DND-41 (cell line): ENCODE measurements around the gene AGPAT3.

ENCODE experiments used
- ATAC-seq: fragments of 200-7000 bp; cut with Tn5 transposase; 3 replicates; pipeline ENCODE4 v1.9.1; 2021; ENCODE audit warnings: low read depth; ENCODE audit not compliant: insufficient read depth
- DNase-seq: peaks from one replicate; pipeline ENCODE4 v3.0.0-alpha.2; 2020
- H2AFZ ChIP-seq: 2 replicates; pipeline ENCODE4 v1.6.0; 2012; ENCODE audit warnings: low read depth, low read length
- H3K27ac ChIP-seq: 2 replicates; pipeline ENCODE4 v1.5.1; 2012; ENCODE audit warnings: low read length, inconsistent platforms
- H3K27me3 ChIP-seq: fragments of 200-600 bp; sonication (generic); 2 replicates; pipeline ENCODE4 v1.6.0; 2012; ENCODE audit warnings: low read length, mild to moderate bottlenecking, inconsistent platforms; ENCODE audit not compliant: insufficient read depth, poor library complexity
- H3K36me3 ChIP-seq: 2 replicates; pipeline ENCODE4 v1.5.1; 2012; ENCODE audit warnings: low read length, inconsistent platforms; ENCODE audit not compliant: insufficient read depth
- H3K4me1 ChIP-seq: 2 replicates; pipeline ENCODE4 v1.5.1; 2012; ENCODE audit warnings: mild to moderate bottlenecking, low read length; ENCODE audit not compliant: insufficient read depth
- H3K4me2 ChIP-seq: 2 replicates; pipeline ENCODE4 v1.6.0; 2012; ENCODE audit warnings: mild to moderate bottlenecking, moderate library complexity, low read length, inconsistent platforms; ENCODE audit not compliant: insufficient read depth
- H3K4me3 ChIP-seq, 2 experiments: fragments of 200-600 bp in 1 of 2; shearing (Covaris generic) in 1 of 2; 2 replicates each; pipeline ENCODE4 v1.5.1; 2012 to 2016; ENCODE audit warnings: inconsistent platforms in 2 of 2, low read length in 2 of 2, mild to moderate bottlenecking in 2 of 2, low read depth in 1 of 2, moderate library complexity in 1 of 2
- H3K79me2 ChIP-seq: 2 replicates; pipeline ENCODE4 v1.6.0; 2012; ENCODE audit warnings: low read length, inconsistent platforms; ENCODE audit not compliant: insufficient read depth
- H3K9ac ChIP-seq: 2 replicates; pipeline ENCODE4 v1.6.0; 2012; ENCODE audit warnings: low read depth, mild to moderate bottlenecking, inconsistent platforms, low read length, moderate library complexity
- H3K9me3 ChIP-seq: 2 replicates; pipeline ENCODE4 v1.5.1; 2012; ENCODE audit warnings: low read length, moderate library complexity, mild to moderate bottlenecking, inconsistent platforms; ENCODE audit not compliant: insufficient read depth, severe bottlenecking
- H4K20me1 ChIP-seq: 2 replicates; pipeline ENCODE4 v1.6.0; 2012; ENCODE audit warnings: low read length; ENCODE audit not compliant: insufficient read depth
- CTCF ChIP-seq: IDR thresholded peaks from 2 replicates; pipeline ENCODE4 v1.5.1; 2012; ENCODE audit warnings: borderline replicate concordance, low read length, moderate library complexity, mild to moderate bottlenecking; ENCODE audit not compliant: poor library complexity, severe bottlenecking; ENCODE audit errors: extremely low read depth
- EZH2 ChIP-seq: IDR thresholded peaks from 3 replicates; pipeline ENCODE4 v1.6.1; 2012; ENCODE audit warnings: borderline replicate concordance, low read depth, mild to moderate bottlenecking, moderate library complexity, low read length, inconsistent platforms; ENCODE audit not compliant: severe bottlenecking

The AGPAT3 gene

DNA sequence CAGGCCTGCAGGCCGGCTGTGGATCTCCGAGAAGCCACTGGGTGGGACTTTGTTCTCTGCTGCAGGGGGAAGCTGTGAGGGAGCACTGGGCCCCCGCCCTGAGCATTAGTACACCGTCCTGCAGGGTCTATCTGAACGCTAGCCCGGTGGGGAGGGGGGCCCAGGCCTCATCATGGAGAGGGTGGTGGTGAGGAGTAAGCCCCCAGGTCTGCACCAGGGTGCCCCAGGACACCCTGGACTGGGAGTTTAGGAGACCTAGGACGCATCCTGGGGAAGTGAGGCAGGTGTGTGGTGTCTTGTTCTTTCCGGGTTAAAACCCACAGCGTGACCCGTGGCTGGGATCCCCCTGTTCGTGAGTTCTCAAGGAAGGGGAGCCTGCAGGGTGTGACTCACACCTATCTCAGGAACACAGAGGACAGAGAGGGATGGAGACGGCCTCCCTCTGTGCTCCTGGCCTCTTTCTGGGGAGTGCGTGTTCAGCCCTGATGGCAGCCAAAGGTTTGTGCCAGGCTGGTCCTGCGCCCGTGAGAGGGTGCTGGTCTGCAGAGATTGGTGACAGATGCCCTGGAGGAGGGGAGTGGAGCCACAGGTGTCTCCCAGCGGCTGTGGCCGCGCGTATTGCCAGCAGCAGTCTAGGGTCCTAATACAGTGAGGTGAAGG is 44.8 kb downstream of the AGPAT3 start:
- no peak overlapping the region for H3K4me2 ChIP-seq
- peaks cover 4% of the 10 kb centered on the region for H3K4me1 ChIP-seq
- H3K27me3 ChIP-seq, result no peaks in the 10 kb centered on the region
- DNase-seq (no peak), ATAC-seq (no peak)
- no peak overlapping the region for H2AFZ ChIP-seq
- H3K9ac ChIP-seq, result no peak overlapping the region
- no peak for TF ChIP-seq CTCF
- TF ChIP-seq EZH2, result no peak
- no peaks in the 10 kb centered on the region for H3K9me3 ChIP-seq
- peaks cover 88% of the 10 kb centered on the region for H3K79me2 ChIP-seq
- no peak overlapping the region for H3K4me3 ChIP-seq
- H3K36me3 ChIP-seq, result peaks cover 35% of the 10 kb centered on the region
- H3K27ac ChIP-seq, result no peak overlapping the region
- peaks cover 75% of the 10 kb centered on the region for H4K20me1 ChIP-seq

GRCh38 chr21:43910460-43910859 is 45.4 kb downstream of the AGPAT3 start:
- H3K36me3 ChIP-seq, result peaks cover 34% of the 10 kb centered on the region
- no peak overlapping the region for H3K9ac ChIP-seq
- peaks cover 74% of the 10 kb centered on the region for H4K20me1 ChIP-seq
- no peak for DNase-seq
- no peak overlapping the region for H3K27ac ChIP-seq
- H2AFZ ChIP-seq, result no peak overlapping the region
- no peak for TF ChIP-seq EZH2
- no peak for TF ChIP-seq CTCF
- H3K4me1 ChIP-seq, result peaks cover 4% of the 10 kb centered on the region
- peaks cover 89% of the 10 kb centered on the region for H3K79me2 ChIP-seq
- no peaks in the 10 kb centered on the region for H3K27me3 ChIP-seq
- no peak overlapping the region for H3K4me3 ChIP-seq
- ATAC-seq, result no peak
- no peaks in the 10 kb centered on the region for H3K9me3 ChIP-seq
- H3K4me2 ChIP-seq, result no peak overlapping the region

DNA sequence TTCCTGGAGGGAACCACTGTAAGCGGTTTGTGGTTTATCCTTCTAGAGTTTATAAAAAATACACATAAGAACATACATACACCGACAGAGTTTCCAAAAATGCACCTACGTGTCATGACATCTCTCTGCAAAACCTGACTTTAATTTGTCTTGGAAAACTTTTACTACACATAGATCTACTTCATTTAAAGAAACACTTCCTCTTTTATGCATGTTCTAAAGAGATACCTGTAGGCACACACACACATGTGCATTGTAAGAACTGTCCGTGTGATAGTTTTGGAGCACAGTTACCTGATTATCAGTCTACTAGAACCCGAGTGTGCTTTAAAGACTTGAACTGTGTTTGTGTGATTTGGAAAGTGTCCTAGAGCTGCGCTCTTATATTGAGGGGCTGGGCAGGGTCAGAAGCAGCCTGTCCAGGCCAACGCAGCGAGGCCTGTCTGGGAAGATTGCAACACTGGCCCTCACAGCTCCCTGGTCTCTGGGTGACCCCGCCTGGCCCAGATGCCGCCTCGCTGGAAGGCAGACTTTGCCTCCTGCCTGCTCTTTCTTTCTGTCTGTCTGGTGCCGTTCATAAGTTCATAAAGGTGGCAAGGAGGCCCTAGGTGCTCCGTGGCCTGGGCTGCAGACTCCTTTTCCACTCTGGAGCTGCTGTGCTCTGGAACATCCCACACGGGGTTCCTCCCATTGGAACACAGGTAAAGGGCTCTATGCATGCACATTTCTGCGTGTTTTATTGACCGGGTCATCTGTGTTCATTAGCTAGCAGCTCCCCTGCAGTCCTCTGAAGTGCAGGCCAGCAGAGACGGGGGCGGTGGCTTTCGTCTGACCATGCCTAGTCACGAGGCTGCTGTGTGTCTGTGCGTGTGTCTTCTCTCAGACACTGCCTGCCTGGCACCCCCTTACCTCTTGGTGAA is 46.3 kb downstream of the AGPAT3 start:
- H3K27ac ChIP-seq, result no peak overlapping the region
- H3K27me3 ChIP-seq, result no peaks in the 10 kb centered on the region
- no peak overlapping the region for H2AFZ ChIP-seq
- no peak overlapping the region for H3K4me3 ChIP-seq
- no peak overlapping the region for H3K9ac ChIP-seq
- H3K36me3 ChIP-seq, result peaks cover 26% of the 10 kb centered on the region
- peaks cover 88% of the 10 kb centered on the region for H3K79me2 ChIP-seq
- no peak for ATAC-seq
- DNase-seq, result no peak
- TF ChIP-seq CTCF (no peak), EZH2 (no peak)
- H3K4me1 ChIP-seq, result peaks cover 4% of the 10 kb centered on the region
- H3K9me3 ChIP-seq, result no peaks in the 10 kb centered on the region
- H3K4me2 ChIP-seq, result no peak overlapping the region
- H4K20me1 ChIP-seq, result peaks cover 71% of the 10 kb centered on the region
